ENCODE measurements around the gene TRIM9. TPM values are rescaled to one million over a fixed set of nuclear protein-coding genes. Genes with fewer than 3 reads are reported as not detected.

The TRIM9 gene
- total and polyA plus RNA-seq, 2 experiments from 2014 or later: 4.4 to 6.2 TPM

GRCh38 chr14:50937800-50938199 is 157.1 kb downstream of the TRIM9 start:
- Histone ChIP-seq H4K20me1 (replicated peaks; ENCODE audit: insufficient read depth) (peaks cover 5% of the 10 kb centered on the region; the same call in 1 of the 2 replicates), H3F3A (replicated peaks; ENCODE audit: low read depth) (no peaks in the 10 kb centered on the region; the same call in 1 of the 2 replicates), H3K27me3 (ENCODE audit: insufficient read depth) (no peaks in the 10 kb centered on the region), H3K4me2 (no peak overlapping the region), H3K9me2 (ENCODE audit: insufficient read depth) (no peaks in the 10 kb centered on the region), H3K4me3 (no peak overlapping the region), H3K27ac (ENCODE audit: low read depth) (no peak overlapping the region), H3K79me2 (replicated peaks; ENCODE audit: insufficient read depth) (peaks cover 6% of the 10 kb centered on the region), H3K36me3 (ENCODE audit: insufficient read depth) (peaks cover 14% of the 10 kb centered on the region; the same call in 1 of the 2 replicates), H2AFZ (no peak overlapping the region), H3K4me1 (ENCODE audit: insufficient read depth) (no peaks in the 10 kb centered on the region)
- Mint-ChIP-seq H3K9me3 (no peaks in the 10 kb centered on the region), H3K4me3 (no peak overlapping the region), H3K27me3 (ENCODE audit: insufficient read depth, low read depth, poor library complexity) (no peaks in the 10 kb centered on the region), H3K27ac (no peak overlapping the region), H3K4me1 (peaks cover 4% of the 10 kb centered on the region; the same call in 2 of the 3 replicates), H3K36me3 (ENCODE audit: low read depth) (peaks cover 21% of the 10 kb centered on the region)
- no peak for ATAC-seq
- TF ChIP-seq CREB1 (CRISPR knock-in tag; IDR thresholded peaks at IDR 0.05; ENCODE audit: low read depth) (no peak), CTCF (conservative IDR thresholded peaks at IDR 0.05; ENCODE audit: low read depth in 2 of 2) (no peak), ZNF462 (CRISPR knock-in tag; IDR thresholded peaks at IDR 0.05) (no peak), REST (IDR thresholded peaks at IDR 0.05; ENCODE audit: unreplicated experiment) (no peak), NANOG (IDR thresholded peaks at IDR 0.05; ENCODE audit: borderline replicate concordance) (no peak), ZNF114 (CRISPR knock-in tag; IDR thresholded peaks at IDR 0.05) (no peak), EZH2phosphoT487 (IDR thresholded peaks at IDR 0.05; ENCODE audit: unreplicated experiment) (no peak), POLR2AphosphoS5 (IDR thresholded peaks at IDR 0.05; ENCODE audit: low read depth) (no peak), ETS1 (IDR thresholded peaks at IDR 0.05) (no peak), STAT1 (IDR thresholded peaks at IDR 0.05; ENCODE audit: unreplicated experiment) (no peak), ZNF331 (CRISPR knock-in tag; IDR thresholded peaks at IDR 0.05; ENCODE audit: low read depth) (no peak), JUNB (IDR thresholded peaks at IDR 0.05; ENCODE audit: unreplicated experiment) (no peak)
- no peak for DNase-seq (ENCODE audit: low spot score)
